ENCODE data around the gene ABHD16B. TPM values are rescaled to one million over a fixed set of nuclear protein-coding genes. Genes with fewer than 3 reads are reported as not detected.

ABHD16B gene
- total RNA-seq, 1 experiment from 2014 or later: not detected

DNA sequence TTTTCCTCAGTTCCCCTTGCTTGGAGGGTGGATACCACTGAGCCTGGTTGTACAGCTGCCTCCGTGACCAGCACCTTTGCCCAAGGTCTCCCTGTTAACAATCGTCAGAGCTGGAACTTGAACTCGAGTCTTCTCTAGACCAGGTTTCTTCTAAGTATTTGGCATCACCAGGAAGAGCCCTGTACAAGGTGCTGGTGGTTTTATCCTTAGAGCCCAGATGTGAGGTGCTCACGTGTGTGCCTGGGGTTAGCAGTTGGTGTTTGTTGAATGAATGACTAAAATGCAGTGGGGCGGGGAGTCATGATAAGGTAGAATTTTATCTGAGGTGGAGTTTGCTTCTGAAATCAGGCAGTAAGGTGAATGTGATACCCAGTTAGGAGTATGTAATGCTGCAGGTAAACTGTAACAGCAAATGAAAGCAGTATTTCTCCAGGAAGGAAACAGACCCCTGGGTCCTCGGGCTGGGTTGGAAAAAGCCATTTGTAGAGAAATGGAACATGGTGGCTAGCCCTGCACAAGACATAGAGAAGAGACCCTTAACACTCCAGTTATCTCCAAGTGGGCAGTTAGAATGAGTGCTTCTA, 36.8 kb downstream of the ABHD16B start:
- in situ Hi-C loops (cut with HindIII; ENCODE audit: low pct_unique_long_range_greater_than_20kb, low sequenced_read_pairs): no loop called here
- no peak for DNase-seq (ENCODE audit: low read depth, low spot score)

DNA sequence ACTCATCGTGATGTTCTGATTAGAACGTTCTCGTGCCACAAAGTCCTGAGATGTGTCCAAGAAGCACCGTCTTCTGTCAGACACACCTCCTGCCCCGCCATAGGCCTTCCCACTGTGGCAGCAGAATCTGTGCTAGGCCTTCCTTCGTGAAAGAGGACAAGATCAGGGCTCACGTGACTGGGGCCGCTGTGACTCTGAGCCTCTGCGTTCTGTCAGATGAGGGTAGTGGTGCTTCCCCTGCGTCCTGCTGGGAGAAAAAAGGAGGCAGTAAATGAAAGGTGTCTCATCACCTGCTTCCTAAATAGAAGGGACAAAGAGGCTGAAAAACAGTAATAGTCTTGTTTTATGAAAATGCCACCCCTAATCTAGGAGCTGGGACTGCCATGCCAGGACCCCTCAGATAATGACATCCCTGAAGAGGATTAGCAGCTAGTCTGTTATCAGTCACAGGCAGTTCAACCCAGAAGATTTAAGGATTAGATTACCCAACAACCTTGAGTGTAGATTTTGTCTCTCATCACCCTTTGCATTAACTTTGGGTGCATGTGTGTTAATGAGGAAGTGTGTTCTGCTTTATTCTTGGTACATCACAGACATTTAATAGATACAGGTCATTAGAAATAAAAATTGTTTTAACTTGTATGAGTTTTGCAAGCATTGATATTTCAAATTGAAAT, 37.7 kb downstream of the ABHD16B start:
- in situ Hi-C loops (cut with HindIII; ENCODE audit: low pct_unique_long_range_greater_than_20kb, low sequenced_read_pairs): no loop called here
- DNase-seq (ENCODE audit: low read depth, low spot score): no peak

DNA sequence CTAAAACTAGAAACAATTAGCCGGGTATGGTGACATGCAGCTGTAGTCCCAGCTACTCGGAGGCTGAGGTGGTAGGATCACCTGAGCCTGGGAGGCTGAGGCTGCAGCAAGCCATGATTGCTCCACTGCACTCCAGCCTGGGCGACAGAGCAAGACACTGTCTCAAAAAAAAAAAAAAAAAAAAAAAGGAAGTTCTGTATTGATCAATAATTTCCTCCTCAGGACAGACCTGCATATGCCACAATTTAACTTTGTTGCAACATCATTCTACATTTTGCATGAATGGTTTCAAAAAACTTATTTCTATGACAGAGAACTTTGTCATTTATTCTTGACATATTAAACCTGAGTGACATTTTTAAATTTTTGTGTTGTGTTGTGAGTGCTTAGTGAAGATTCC, 39.1 kb downstream of the ABHD16B start:
- DNase-seq (ENCODE audit: low read depth, low spot score): no peak
- in situ Hi-C loops (cut with HindIII; ENCODE audit: low pct_unique_long_range_greater_than_20kb, low sequenced_read_pairs): no loop called here

DNA sequence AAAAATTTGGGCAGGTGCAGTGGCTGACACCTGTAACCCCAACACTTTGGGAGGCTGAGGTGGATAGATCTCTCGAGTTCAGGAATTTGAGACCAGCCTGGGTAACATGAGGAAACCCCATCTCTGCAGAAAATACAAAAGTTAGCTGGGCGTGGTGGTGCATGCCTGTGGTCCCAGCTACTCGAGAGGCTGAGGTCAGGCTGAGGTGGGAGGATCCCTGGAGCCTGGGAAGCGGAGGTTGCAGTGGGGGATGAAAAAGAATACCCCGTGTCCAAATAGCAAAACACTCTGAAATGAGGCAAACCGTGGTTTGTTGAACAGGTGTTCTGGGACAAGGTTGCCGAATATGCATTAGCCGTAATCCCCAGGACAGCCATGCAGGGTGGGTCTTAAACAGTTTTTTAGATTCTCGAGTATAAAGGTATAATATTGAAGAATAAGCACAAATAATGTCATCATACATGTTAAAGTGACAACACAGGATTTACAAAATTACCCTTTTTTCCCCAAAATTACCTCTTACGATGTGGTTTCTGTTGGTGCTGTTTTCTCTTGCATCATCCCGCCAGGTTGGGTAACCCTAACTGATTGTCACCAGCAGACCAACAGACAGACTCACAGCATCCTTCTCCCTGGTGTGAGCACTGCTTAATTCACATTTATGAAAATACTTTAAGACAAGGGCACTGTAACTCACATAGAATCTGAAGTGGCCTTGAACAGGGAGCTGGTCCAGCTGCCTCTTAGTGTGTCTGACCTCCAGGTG, 42.7 kb downstream of the ABHD16B start:
- DNase-seq (ENCODE audit: low read depth, low spot score): no peak
- in situ Hi-C loops (cut with HindIII; ENCODE audit: low pct_unique_long_range_greater_than_20kb, low sequenced_read_pairs): no loop called here

DNA sequence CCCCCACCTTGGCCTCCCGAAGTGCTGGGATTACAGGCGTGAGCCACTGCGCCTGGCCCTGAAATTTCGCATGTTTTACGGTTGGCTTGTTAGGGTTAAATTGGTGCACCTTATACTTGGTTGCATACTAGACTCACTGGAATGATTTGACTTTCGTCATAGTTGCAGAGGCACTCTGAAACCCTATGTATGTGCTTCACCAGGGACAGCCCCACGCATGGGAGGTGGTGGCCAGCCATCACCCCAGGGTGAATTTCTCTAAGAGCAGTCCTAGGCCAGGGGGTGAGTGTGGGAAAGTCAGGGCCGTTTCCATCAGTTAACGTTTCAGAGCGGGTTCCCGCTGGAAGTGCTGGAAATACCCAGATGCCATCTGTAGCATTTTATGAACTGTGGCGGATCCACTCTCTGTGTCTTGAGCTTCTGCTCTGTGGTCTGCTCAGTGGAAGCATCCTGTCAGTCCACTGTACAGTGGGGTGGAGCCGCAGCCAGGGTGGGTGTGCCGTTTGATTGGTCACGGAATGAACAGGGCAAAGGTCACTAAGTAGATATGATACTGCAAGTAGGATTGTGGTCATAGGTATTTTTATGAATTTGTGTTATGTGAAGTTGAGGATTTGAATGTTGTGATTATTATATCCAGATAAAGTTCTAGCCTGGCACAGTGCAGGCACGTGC, 46.8 kb downstream of the ABHD16B start:
- in situ Hi-C loops (cut with HindIII; ENCODE audit: low pct_unique_long_range_greater_than_20kb, low sequenced_read_pairs): no loop called here
- no peak for DNase-seq (ENCODE audit: low read depth, low spot score)

GRCh38 chr20:63911176-63911575, 49.9 kb downstream of the ABHD16B start:
- in situ Hi-C loops (cut with HindIII; ENCODE audit: low pct_unique_long_range_greater_than_20kb, low sequenced_read_pairs): no loop called here
- DNase-seq (ENCODE audit: low read depth, low spot score): no peak

Small RNA genes within 50 kb of the gene (small RNA-seq; reads per million reads assigned to genes)
- gene RNU1-134P: 0.06 to 1.1 reads per million in 2 experiments

Other genes starting within 250 kb of the ABHD16B start
- gene GMEB2, start 234.4 kb upstream of the ABHD16B start, total RNA-seq (2014; rRNA removed; shearing (Covaris generic)): 8.5 and 10.5 TPM in 2 replicates
- gene STMN3, start 208.1 kb upstream of the ABHD16B start, total RNA-seq (2014; rRNA removed; shearing (Covaris generic)): 34.2 TPM in 2 replicates
- 8.4 and 12.5 TPM in 2 replicates for gene RTEL1, start 203.2 kb upstream of the ABHD16B start, total RNA-seq (2014; rRNA removed; shearing (Covaris generic))
- gene TNFRSF6B, start 164.8 kb upstream of the ABHD16B start, total RNA-seq (2014; rRNA removed; shearing (Covaris generic)): 1.5 and 1.6 TPM in 2 replicates
- 18.9 and 25.5 TPM in 2 replicates for gene ARFRP1, start 153.5 kb upstream of the ABHD16B start, total RNA-seq (2014; rRNA removed; shearing (Covaris generic))
- 23.4 and 24.4 TPM in 2 replicates for gene ZGPAT, start 153.5 kb upstream of the ABHD16B start, total RNA-seq (2014; rRNA removed; shearing (Covaris generic))
- gene LIME1, start 124.8 kb upstream of the ABHD16B start, total RNA-seq (2014; rRNA removed; shearing (Covaris generic)): 2.1 and 3.3 TPM in 2 replicates
- gene SLC2A4RG, start 121.7 kb upstream of the ABHD16B start, total RNA-seq (2014; rRNA removed; shearing (Covaris generic)): 11.3 and 11.4 TPM in 2 replicates
- gene ZBTB46, start 30.2 kb upstream of the ABHD16B start, total RNA-seq (2014; rRNA removed; shearing (Covaris generic)): 1.0 and 1.6 TPM in 2 replicates
- gene TPD52L2, start 3.8 kb downstream of the ABHD16B start, total RNA-seq (2014; rRNA removed; shearing (Covaris generic)): 74.4 and 76.4 TPM in 2 replicates
- 52.7 and 58.1 TPM in 2 replicates for gene DNAJC5, start 33.6 kb downstream of the ABHD16B start, total RNA-seq (2014; rRNA removed; shearing (Covaris generic))
- gene UCKL1, start 94.9 kb downstream of the ABHD16B start, total RNA-seq (2014; rRNA removed; shearing (Covaris generic)): 21.5 and 23.2 TPM in 2 replicates
- 8.5 and 8.9 TPM in 2 replicates for gene ZNF512B, start 108.4 kb downstream of the ABHD16B start, total RNA-seq (2014; rRNA removed; shearing (Covaris generic))
- not detected in 2 replicates for gene SAMD10, start 118.1 kb downstream of the ABHD16B start, total RNA-seq (2014; rRNA removed; shearing (Covaris generic))
- 63.7 and 71.3 TPM in 2 replicates for gene PRPF6, start 119.6 kb downstream of the ABHD16B start, total RNA-seq (2014; rRNA removed; shearing (Covaris generic))
- 0.37 and 0.59 TPM in 2 replicates for gene C20orf204, start 174.7 kb downstream of the ABHD16B start, total RNA-seq (2014; rRNA removed; shearing (Covaris generic))
- 0.37 TPM in 1 of 2 replicates, not detected in the other for gene SOX18, start 188.1 kb downstream of the ABHD16B start, total RNA-seq (2014; rRNA removed; shearing (Covaris generic))
- gene TCEA2, start 201.7 kb downstream of the ABHD16B start, total RNA-seq (2014; rRNA removed; shearing (Covaris generic)): 6.8 and 9.8 TPM in 2 replicates
- gene RGS19, start 218.0 kb downstream of the ABHD16B start, total RNA-seq (2014; rRNA removed; shearing (Covaris generic)): 28.7 and 31.4 TPM in 2 replicates
- 2.1 and 3.2 TPM in 2 replicates for gene OPRL1, start 218.6 kb downstream of the ABHD16B start, total RNA-seq (2014; rRNA removed; shearing (Covaris generic))
- 1.1 TPM in 1 of 2 replicates, not detected in the other for gene LKAAEAR1, start 222.9 kb downstream of the ABHD16B start, total RNA-seq (2014; rRNA removed; shearing (Covaris generic))
- gene NPBWR2, start 246.1 kb downstream of the ABHD16B start, total RNA-seq (2014; rRNA removed; shearing (Covaris generic)): not detected in 2 replicates

Data from SK-MEL-5 (cell line).